ENCODE data around the gene NFATC2IP.

DNA sequence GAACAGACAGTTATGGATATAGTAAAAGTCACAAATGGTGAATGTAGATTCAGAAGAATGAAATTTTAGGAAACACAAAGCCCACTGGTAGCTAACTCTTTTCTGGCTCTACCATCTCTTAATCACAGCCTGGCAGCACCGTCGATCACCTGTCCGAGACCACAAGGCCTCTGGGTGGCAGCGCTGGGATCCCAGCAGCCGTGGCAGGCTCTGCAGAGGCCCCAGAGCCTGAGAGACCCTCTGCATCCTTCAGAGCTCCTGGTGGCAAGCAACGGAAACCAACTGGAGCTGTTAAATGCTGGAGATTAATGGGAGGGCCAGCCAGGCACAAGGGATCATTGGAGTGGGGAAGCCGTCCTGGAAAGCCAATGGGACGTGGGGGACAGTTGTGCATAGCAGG is 60.4 kb downstream of the NFATC2IP start:
- no peak for TF ChIP-seq POLR2AphosphoS5 (IDR thresholded peaks at IDR 0.05; ENCODE audit: low read depth, low read length)
- no peak for TF ChIP-seq POLR2A (IDR thresholded peaks at IDR 0.05; ENCODE audit: low read depth, low read length)
- no peak for TF ChIP-seq TAF1 (IDR thresholded peaks at IDR 0.05; ENCODE audit: borderline replicate concordance, low read depth, low read length)
